ENCODE data around the gene PPP1R15B. TPM values are rescaled to one million over a fixed set of nuclear protein-coding genes. Genes with fewer than 3 reads are reported as not detected.

The PPP1R15B gene
- polyA plus RNA-seq, 2 of the 4 experiments (the other 2 are of a cell fraction), result 26.9 to 51.9 TPM

- no peaks in the 10 kb centered on the region for H3K9me3 ChIP-seq
- POLR2A ChIA-PET, result interaction anchor here (1.3 kb wide), 1 partner anchor 32 kb away, joined by 4 read pairs; no protein-coding TSS in a partner anchor
Observed at GRCh38 chr1:204448991-204449677, 37.5 kb upstream of the PPP1R15B start.

GRCh38 chr1:204448344-204448964 lies 36.8 kb upstream of the PPP1R15B start:
- no peak; a peak in 1 of 6 replicates for ATAC-seq
- no peak for TF ChIP-seq CEBPB (IDR thresholded peaks at IDR 0.05)
- no peak for TF ChIP-seq SREBF2 (IDR thresholded peaks at IDR 0.05)
- TF ChIP-seq HDAC2 (IDR thresholded peaks at IDR 0.05), result no peak
- TF ChIP-seq FOSL2 (IDR thresholded peaks at IDR 0.05), result no peak
- TF ChIP-seq FOSL2 (CRISPR knock-in tag; IDR thresholded peaks at IDR 0.05), result no peak
- no peak for TF ChIP-seq HOXA7 (CRISPR knock-in tag; IDR thresholded peaks at IDR 0.05)
- TF ChIP-seq FOSB (CRISPR knock-in tag; IDR thresholded peaks at IDR 0.05), result no peak
- no peak for TF ChIP-seq ZFP36 (IDR thresholded peaks at IDR 0.05; ENCODE audit: borderline replicate concordance, partially characterized antibody)
- no peak for TF ChIP-seq POLR2AphosphoS2 (conservative IDR thresholded peaks at IDR 0.05; ENCODE audit: low read length)
- no peak for TF ChIP-seq RNF2 (IDR thresholded peaks at IDR 0.05; ENCODE audit: borderline replicate concordance, low read depth)
- POLR2A ChIA-PET, result interaction anchor here (0.6 to 1.3 kb wide), 2 partner anchors 9 to 31 kb away, joined by 3 to 4 read pairs; no protein-coding TSS in a partner anchor
- no peak overlapping the region for H3K4me3 ChIP-seq
- H3K4me1 ChIP-seq, result peaks cover 44% of the 10 kb centered on the region
- H3K27ac ChIP-seq, result peak overlapping the region in 1 of 2 experiments; percentile 67; a peak in 3 of 6 replicates
- no peaks in the 10 kb centered on the region for H3K9me3 ChIP-seq
- peak; percentile 28 to 64 for DNase-seq (ENCODE audit: low read depth in 1 of 2, low spot score in 1 of 2)
- FAIRE-seq, result no peak
- H3K4me2 ChIP-seq, result no peak overlapping the region
- WGBS (ENCODE audit: missing lambda C conversion rate), result 59% methylated on average over 7 of the region's 7 CpGs
- CTCF ChIA-PET, result interaction anchor here (1.4 to 18.2 kb wide), 9 partner anchors 10 to 359 kb away, joined by 4 to 530 read pairs (median 38); partner anchors contain the start of gene PIK3C2B

More at GRCh38 chr1:204448991-204449677, 37.5 kb upstream of the PPP1R15B start:
- Histone ChIP-seq H3K4me2 (no peak overlapping the region), H3K4me1 (peaks cover 44% of the 10 kb centered on the region), H3K4me3 (no peak overlapping the region), H3K27ac (peak overlapping the region; percentile 44 to 67; a peak in 4 of 6 replicates)
- no peak for ATAC-seq
- WGBS (ENCODE audit: missing lambda C conversion rate), result 91% methylated on average over 6 of the region's 6 CpGs
- no peak for DNase-seq (ENCODE audit: low read depth in 1 of 2, low spot score in 1 of 2)
- no peak for FAIRE-seq
- no peak for TF ChIP-seq MYC (IDR thresholded peaks at IDR 0.05; ENCODE audit: borderline replicate concordance, low read length)
- no peak for TF ChIP-seq CHD2 (IDR thresholded peaks at IDR 0.05; ENCODE audit: low read length, partially characterized antibody)
- no peak for TF ChIP-seq HEYL (CRISPR knock-in tag; IDR thresholded peaks at IDR 0.05)
- no peak for TF ChIP-seq HOXB5 (CRISPR knock-in tag; IDR thresholded peaks at IDR 0.05)
- no peak for TF ChIP-seq FOSB (CRISPR knock-in tag; IDR thresholded peaks at IDR 0.05)
- no peak for TF ChIP-seq CBX2 (IDR thresholded peaks at IDR 0.05; ENCODE audit: borderline replicate concordance, low read depth)
- TF ChIP-seq PHF8 (IDR thresholded peaks at IDR 0.05; ENCODE audit: borderline replicate concordance, low read depth), result no peak
- no peak for TF ChIP-seq GATA3 (IDR thresholded peaks at IDR 0.05; ENCODE audit: borderline replicate concordance)
- no peak for TF ChIP-seq ELK1 (IDR thresholded peaks at IDR 0.05; ENCODE audit: low read depth, low read length)
- no peak for TF ChIP-seq NFE2L2 (conservative IDR thresholded peaks at IDR 0.05; ENCODE audit: low read length)
- no peak for TF ChIP-seq SREBF2 (IDR thresholded peaks at IDR 0.05)
- no peak for TF ChIP-seq TFCP2L1 (CRISPR knock-in tag; IDR thresholded peaks at IDR 0.05)
- no peak for TF ChIP-seq BCL3 (IDR thresholded peaks at IDR 0.05)
- TF ChIP-seq EP300 (IDR thresholded peaks at IDR 0.05), result no peak
- TF ChIP-seq SMC3 (IDR thresholded peaks at IDR 0.05), result no peak
- TF ChIP-seq HMGXB4 (CRISPR knock-in tag; IDR thresholded peaks at IDR 0.05; ENCODE audit: borderline replicate concordance), result no peak
- TF ChIP-seq MAZ (IDR thresholded peaks at IDR 0.05; ENCODE audit: borderline replicate concordance, low read depth, low read length), result no peak
- no peak for TF ChIP-seq RFX5 (IDR thresholded peaks at IDR 0.05)
- CTCF ChIA-PET, result interaction anchor here (1.0 to 18.2 kb wide), 9 partner anchors 10 to 358 kb away, joined by 3 to 530 read pairs (median 38); partner anchors contain the start of gene PIK3C2B

All from A549 (cell line).